Ammon's horn (tissue), 1 donor: ENCODE data around the gene DSE.
"Not testable (repeated sequence)": the region's sequence is repeated elsewhere in the genome, so short reads cannot be mapped to it uniquely, and the experiment has no call there.

ENCODE experiments used
- DNase-seq: peaks from one replicate; pipeline ENCODE4 v3.0.0-alpha.2; 2016; ENCODE audit warnings: low spot score

The DSE gene

GRCh38 chr6:116370760-116371119 lies at the start of gene DSE:
TSS of gene DSE (plus strand) at chr6:116370947. CDS start at chr6:116399251, 28,304 bp downstream.
- peak; percentile 85 for DNase-seq

DNA sequence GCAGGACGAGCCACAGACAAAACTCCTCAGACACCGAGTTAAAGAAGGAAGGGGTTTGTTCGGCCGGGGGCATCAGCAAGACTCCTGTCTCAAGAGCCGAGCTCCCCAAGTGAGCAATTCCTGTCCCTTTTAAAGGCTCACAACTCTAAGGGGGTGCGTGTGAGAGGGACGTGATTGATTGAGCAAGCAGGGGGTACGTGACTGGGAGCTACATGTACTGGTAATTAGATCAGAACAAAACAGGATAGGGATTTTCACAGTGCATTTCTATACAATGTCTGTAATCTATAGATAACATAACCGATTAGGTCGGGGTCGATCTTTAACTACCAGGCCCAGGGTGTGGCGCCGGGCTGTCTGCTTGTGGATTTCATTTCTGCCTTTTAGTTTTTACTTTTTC lies 48.8 kb upstream of the DSE start:
- not testable (repeated sequence) for DNase-seq

GRCh38 chr6:116323863-116324262 lies 46.9 kb upstream of the DSE start:
- DNase-seq: no peak

- not testable (repeated sequence) for DNase-seq
Measured at GRCh38 chr6:116325634-116326132, 45.1 kb upstream of the DSE start.

DNA sequence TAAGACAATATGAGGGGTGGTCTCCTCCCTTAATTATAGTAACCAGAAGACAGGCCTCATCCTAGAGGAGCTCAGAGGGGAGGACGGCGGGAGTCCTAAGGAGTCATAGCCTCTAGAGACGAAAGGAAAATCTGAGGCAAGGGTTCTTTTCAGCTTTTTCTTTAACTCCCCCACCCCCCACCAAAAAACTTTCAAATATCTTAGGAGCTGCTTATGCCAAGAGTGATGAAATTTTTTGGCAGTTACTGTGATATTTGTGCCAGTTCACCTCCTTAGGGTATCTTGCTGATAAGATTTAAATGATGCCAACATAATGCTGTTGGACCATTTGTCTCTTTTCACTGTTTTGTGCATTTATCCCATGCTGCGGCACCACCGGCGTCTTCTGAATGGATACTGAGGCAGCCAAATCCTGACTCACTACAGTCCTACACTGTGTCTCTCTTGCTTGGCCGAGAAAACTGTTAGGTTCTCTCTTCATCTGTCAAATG lies 44.5 kb upstream of the DSE start:
- peak; percentile 33 for DNase-seq

DNA sequence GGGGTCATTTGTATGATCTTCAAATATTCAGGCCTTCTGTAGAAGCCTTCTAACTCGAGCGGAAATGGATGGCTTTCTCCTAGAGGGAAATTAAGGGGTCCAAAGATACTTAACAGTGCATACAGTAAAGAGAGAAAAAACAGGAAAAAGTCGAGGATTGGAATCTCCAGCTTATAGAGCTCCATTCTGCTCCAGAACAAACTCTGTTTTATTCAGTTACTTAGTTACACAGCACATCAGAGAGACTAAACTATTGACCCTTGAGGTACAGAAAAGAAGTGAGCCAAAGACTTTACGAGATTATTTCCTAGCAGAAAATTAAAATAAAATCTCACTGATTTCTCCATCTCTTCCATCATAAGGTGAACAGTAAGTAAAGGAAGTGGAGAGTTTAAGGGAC lies 43.8 kb upstream of the DSE start:
- DNase-seq: no peak

- DNase-seq: peak; percentile 4
Measured at GRCh38 chr6:116327803-116328527, 42.8 kb upstream of the DSE start.

- no peak for DNase-seq
Measured at GRCh38 chr6:116328528-116328903, 42.2 kb upstream of the DSE start.

DNA sequence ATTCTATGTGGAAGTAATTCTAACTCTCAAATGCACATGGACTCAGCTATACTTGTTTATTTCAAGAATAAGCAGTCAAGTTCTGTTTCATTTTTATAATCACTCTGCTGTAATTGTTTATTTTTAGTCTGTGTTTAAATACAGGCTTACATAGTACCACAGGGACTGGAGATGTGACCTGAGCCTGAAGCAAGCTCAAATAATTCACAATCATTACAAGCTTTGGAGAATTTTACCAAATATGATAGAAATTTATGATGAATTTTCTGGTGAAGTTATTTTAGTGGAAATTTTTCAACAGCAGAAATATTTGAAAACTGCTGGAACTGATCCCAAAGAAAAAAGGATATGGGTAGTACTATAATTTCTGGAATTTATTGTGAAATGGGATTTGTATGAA lies 41.6 kb upstream of the DSE start:
- no peak for DNase-seq

GRCh38 chr6:116330511-116330910 lies 40.2 kb upstream of the DSE start:
- DNase-seq: no peak

GRCh38 chr6:116332096-116332495 lies 38.7 kb upstream of the DSE start:
- DNase-seq: no peak

DNA sequence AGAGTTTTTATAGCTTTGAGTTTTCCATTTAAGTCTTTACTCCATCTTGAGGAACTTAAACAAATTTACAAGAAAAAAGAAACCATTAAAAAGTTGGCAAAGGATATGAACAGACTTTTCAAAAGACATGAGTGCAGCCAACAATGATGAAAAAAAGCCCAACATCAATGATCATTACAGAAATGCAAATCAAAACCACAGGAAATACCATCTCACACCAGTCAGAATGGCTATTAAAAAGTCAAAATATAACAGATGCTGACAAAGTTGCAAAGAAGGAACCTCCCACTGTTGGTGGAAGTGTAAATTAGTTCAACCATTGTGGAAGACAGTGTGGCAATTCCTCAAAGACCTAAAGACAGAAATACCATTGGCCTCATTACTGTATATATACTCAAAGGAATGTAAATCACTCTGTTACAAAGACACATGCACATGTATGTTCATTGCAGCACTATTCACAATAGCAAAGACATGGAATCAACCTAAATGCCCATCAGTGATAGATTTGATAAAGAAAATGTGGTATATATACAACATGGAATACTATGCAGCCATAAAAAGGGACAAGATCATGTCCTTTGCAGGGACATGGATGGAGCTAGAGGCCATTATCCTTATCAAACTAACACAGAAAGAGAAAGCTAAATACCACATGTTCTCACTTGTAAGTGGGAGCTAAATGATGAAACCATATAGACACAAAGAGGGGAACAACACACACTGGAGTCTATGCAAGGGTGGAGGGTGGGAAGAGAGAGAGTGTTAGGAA lies 35.9 kb upstream of the DSE start:
- DNase-seq: not testable (repeated sequence)

GRCh38 chr6:116335612-116336215 lies 35.0 kb upstream of the DSE start:
- no peak for DNase-seq

DNA sequence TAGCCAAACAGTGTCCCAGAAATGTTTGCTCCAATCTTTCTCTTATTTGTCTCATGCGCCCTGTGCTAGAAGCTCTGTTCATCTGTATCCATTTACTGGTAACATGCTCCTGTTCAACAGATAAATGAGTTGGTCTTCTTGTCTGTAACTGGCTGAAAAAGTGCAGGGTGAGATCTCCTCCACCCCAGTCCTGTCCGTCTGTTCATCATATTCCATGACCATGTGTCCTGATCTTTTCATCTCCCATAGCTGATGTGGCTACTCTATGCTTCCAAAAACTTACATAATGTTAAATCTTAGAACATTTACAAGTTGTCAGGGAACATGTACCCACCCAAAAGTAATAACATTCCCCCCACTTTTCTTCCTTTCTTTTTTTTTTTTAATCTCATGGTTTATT lies 31.8 kb upstream of the DSE start:
- DNase-seq: no peak

DNA sequence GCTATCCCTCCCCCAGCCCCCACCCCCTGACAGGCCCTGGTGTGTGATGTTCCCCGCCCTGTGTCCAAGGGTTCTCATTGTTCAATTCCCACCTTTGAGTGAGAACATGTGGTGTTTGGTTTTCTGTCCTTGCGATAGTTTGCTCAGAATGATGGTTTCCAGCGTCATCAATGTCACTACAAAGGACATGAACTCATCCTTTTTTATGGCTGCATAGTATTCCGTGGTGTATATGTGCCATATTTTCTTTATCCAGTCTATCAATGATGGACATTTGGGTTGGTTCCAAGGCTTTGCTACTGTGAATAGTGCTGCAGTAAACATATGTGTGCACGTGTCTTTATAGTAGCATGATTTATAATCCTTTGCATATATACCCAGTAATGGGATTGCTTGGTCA lies 30.1 kb upstream of the DSE start:
- not testable (repeated sequence) for DNase-seq

- DNase-seq: no peak
Measured at GRCh38 chr6:116349216-116349615, 21.5 kb upstream of the DSE start.

- no peak for DNase-seq
Measured at GRCh38 chr6:116351101-116351500, 19.6 kb upstream of the DSE start.

- DNase-seq: no peak
Measured at GRCh38 chr6:116352515-116353471, 18.0 kb upstream of the DSE start.

DNA sequence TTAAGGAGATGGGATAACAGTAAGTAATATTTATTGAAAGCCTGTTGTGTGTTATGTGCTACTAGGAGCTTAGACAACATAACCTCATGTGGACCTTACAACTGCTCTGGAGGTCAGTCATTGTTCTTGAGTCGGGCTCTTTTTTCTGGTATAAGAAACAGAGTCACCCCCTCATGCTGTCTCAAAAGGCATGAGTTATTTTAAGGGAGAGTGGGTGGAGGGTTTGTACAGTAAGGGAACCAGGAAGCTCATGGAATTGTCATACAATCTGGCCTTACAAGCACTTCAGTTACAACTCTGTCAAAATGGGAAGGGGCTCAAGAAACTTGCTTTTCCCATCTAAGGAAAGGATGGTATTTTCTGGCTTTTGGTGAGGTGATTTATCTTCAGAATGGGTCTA lies 16.5 kb upstream of the DSE start:
- no peak for DNase-seq

GRCh38 chr6:116355796-116356195 lies 15.0 kb upstream of the DSE start:
- DNase-seq: no peak

DNA sequence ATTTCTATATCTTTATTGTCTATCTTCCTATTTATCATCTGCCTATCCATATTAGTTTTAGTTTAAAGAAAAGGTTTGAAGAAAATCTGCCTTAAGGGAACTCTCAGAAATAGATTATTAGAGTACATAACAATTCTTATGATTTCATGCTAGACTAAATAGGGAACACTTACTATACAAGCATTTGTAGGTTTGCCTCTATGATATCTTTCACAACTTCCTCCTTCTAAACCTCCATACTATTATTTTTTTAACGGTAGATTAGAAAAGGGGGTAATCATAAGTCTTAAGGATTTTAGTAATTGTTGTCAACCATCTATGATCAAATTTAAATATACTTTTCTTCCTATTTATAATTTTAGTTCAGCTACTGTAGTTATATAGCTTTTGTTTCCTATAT lies 11.6 kb upstream of the DSE start:
- DNase-seq: no peak

DNA sequence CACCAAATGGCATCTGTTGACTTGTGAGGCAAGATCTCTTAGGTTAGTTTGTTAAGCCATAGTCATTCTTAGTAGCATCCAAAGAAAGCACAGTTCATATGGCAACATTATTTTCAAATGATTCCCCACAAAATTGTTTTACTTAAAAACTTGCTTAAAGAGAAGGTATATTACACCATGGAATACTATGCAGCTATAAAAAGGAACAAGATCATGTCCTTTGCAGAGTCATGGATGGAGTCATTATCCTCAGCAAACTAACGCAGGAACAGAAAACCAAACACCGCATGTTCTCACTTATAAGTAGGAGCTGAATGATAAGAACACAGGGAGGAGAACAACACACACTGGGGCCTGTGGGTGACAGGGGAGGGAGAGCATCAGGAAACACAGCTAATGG lies 10.9 kb upstream of the DSE start:
- DNase-seq: no peak
